Panc1 (cell line): ENCODE measurements around the gene PDCD1. TPM values are rescaled to one million over a fixed set of nuclear protein-coding genes. Genes with fewer than 3 reads are reported as not detected.
"Not testable (repeated sequence)": the region's sequence is repeated elsewhere in the genome, so short reads cannot be mapped to it uniquely, and the experiment has no call there.

Experiments
- ATAC-seq: fragments of 200-7000 bp; cut with Tn5 transposase; 2 replicates; pipeline ENCODE4 v1.9.1; 2020; ENCODE audit warnings: mild to moderate bottlenecking, moderate library complexity
- BruUV-seq: library from RNA; stranded (reverse); fragments of 400-500 nt; replicated peaks from 2 replicates; lab custom pipeline; 2021; lab: Mats Ljungman, UMichigan
- CTCF ChIA-PET: fragments of 300-600 bp; sonication (Branson Sonifier 250); formaldehyde crosslinking; loops from one replicate; lab custom pipeline; 2022; ENCODE audit warnings: antibody characterized with exemption; lab: Charles Lee
- POLR2A ChIA-PET: fragments of 300-600 bp; sonication (Branson Sonifier 250); formaldehyde crosslinking; loops from one replicate; lab custom pipeline; 2022; ENCODE audit warnings: antibody characterized with exemption; lab: Charles Lee
- DNase-seq: peaks from one replicate; pipeline ENCODE4 v3.0.0-alpha.2; 2010; ENCODE audit warnings: low read depth, low spot score
- H3K27ac ChIP-seq: 2 replicates; pipeline ENCODE4 v1.5.1; 2011; ENCODE audit warnings: mild to moderate bottlenecking, low read length, inconsistent platforms
- H3K27me3 ChIP-seq: fragments of 200-500 bp; sonication (Bioruptor generic); 2 replicates; pipeline ENCODE4 v1.6.0; 2014; ENCODE audit warnings: low read length, inconsistent platforms; ENCODE audit not compliant: control insufficient read depth, insufficient read depth
- H3K36me3 ChIP-seq: fragments of 200-500 bp; sonication (Bioruptor generic); 2 replicates; pipeline ENCODE4 v1.5.1; 2014; ENCODE audit warnings: inconsistent platforms, mild to moderate bottlenecking, low read length, moderate library complexity; ENCODE audit not compliant: control insufficient read depth, insufficient read depth
- H3K4me1 ChIP-seq: 2 replicates; pipeline ENCODE4 v1.5.1; 2011; ENCODE audit warnings: inconsistent platforms, mild to moderate bottlenecking, low read length, moderate library complexity; ENCODE audit not compliant: control insufficient read depth, insufficient read depth
- H3K4me3 ChIP-seq, 2 experiments: 2 replicates each; pipeline ENCODE4 v1.5.1; 2011 to 2012; ENCODE audit warnings: low read depth in 2 of 2, low read length in 2 of 2, mild to moderate bottlenecking in 2 of 2, inconsistent platforms in 1 of 2, moderate library complexity in 1 of 2
- H3K9me3 ChIP-seq: fragments of 200-500 bp; sonication (Bioruptor generic); 2 replicates; pipeline ENCODE4 v1.5.1; 2014; ENCODE audit warnings: low read depth, mild to moderate bottlenecking, inconsistent platforms, low read length, moderate library complexity; ENCODE audit not compliant: control insufficient read depth, insufficient read depth
- POLR2AphosphoS5 ChIP-seq: IDR thresholded peaks from 2 replicates; pipeline ENCODE4 v1.6.1; 2012; ENCODE audit warnings: mild to moderate bottlenecking, low read depth, low read length, moderate library complexity
- SIN3A ChIP-seq: IDR thresholded peaks from 2 replicates; pipeline ENCODE4 v1.6.1; 2012; ENCODE audit warnings: low read depth, mild to moderate bottlenecking, low read length, moderate library complexity, borderline replicate concordance; ENCODE audit not compliant: insufficient read depth
- TCF7L2 ChIP-seq: IDR thresholded peaks from 2 replicates; pipeline ENCODE4 v1.6.1; 2011; ENCODE audit warnings: mild to moderate bottlenecking, low read depth, low read length, inconsistent platforms
- in situ Hi-C: cut with HindIII; loops from 2 replicates; pipeline ENCODE4 v1.10.0; 2016; ENCODE audit warnings: low sequenced_read_pairs, low pct_unique_long_range_greater_than_20kb
- intact Hi-C: fragments of 100-400 bp; cut with micrococcal nuclease; formaldehyde crosslinking; loops from one replicate; pipeline ENCODE4 v1.10.0; 2022; ENCODE audit not compliant: unreplicated experiment
- total RNA-seq: library from RNA; stranded (reverse); gene quantifications from one replicate; pipeline ENCODE4 v1.2.1, GENCODE V29; 2021; ENCODE audit not compliant: unreplicated experiment
- TF ChIP-seq, protein P1 (sequence below): fragments of 450-650 bp; IDR thresholded peaks from 2 replicates; pipeline ENCODE4 v1.5.1; 2017; ENCODE audit warnings: mild to moderate bottlenecking
- TF ChIP-seq, protein P2 (sequence below), 2 experiments: IDR thresholded peaks; 2 replicates each; pipeline ENCODE4 v1.6.1; 2011 to 2012; ENCODE audit warnings: low read depth in 2 of 2, control low read depth in 1 of 2, low read length in 1 of 2, mild to moderate bottlenecking in 1 of 2, moderate library complexity in 1 of 2; ENCODE audit not compliant: insufficient read depth in 1 of 2

Gene PDCD1
- total RNA-seq, 1 experiment from 2014 or later: 0.15 TPM

DNA sequence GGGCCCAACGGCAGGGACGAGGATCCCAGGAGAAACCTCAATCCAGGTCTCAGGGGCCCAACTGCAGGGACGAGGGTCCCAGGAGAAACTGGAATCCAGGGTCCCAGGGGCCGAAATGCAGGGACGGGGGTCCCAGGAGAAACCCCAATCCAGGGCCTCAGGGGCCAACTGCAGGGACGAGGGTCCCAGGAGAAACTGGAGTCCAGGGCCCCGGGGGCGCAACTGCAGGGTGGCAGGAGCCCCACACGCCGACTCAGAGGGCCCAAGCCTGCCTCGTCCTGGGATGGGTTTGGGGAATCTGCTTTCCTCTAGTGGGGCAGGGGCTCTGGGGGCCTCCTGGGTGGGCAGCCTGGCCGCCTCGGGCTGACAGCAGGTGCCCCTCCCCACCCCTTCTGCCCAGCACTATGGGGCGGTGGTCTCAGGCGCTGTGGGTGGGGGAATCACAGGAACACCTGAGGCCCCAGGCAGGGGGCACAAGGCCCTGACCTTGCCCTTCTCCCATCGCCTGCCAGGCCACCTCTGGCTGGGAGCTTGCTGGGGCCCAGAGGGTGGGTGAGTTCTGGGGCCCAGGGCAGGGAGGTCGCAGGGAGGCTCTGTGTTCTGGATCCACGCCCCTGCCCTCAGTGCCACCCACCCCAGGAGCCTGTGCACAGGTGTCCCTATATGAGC lies 18.0 kb upstream of the PDCD1 start:
- TF ChIP-seq, protein P1, sequence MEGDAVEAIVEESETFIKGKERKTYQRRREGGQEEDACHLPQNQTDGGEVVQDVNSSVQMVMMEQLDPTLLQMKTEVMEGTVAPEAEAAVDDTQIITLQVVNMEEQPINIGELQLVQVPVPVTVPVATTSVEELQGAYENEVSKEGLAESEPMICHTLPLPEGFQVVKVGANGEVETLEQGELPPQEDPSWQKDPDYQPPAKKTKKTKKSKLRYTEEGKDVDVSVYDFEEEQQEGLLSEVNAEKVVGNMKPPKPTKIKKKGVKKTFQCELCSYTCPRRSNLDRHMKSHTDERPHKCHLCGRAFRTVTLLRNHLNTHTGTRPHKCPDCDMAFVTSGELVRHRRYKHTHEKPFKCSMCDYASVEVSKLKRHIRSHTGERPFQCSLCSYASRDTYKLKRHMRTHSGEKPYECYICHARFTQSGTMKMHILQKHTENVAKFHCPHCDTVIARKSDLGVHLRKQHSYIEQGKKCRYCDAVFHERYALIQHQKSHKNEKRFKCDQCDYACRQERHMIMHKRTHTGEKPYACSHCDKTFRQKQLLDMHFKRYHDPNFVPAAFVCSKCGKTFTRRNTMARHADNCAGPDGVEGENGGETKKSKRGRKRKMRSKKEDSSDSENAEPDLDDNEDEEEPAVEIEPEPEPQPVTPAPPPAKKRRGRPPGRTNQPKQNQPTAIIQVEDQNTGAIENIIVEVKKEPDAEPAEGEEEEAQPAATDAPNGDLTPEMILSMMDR: no peak
- TF ChIP-seq, protein P2, sequence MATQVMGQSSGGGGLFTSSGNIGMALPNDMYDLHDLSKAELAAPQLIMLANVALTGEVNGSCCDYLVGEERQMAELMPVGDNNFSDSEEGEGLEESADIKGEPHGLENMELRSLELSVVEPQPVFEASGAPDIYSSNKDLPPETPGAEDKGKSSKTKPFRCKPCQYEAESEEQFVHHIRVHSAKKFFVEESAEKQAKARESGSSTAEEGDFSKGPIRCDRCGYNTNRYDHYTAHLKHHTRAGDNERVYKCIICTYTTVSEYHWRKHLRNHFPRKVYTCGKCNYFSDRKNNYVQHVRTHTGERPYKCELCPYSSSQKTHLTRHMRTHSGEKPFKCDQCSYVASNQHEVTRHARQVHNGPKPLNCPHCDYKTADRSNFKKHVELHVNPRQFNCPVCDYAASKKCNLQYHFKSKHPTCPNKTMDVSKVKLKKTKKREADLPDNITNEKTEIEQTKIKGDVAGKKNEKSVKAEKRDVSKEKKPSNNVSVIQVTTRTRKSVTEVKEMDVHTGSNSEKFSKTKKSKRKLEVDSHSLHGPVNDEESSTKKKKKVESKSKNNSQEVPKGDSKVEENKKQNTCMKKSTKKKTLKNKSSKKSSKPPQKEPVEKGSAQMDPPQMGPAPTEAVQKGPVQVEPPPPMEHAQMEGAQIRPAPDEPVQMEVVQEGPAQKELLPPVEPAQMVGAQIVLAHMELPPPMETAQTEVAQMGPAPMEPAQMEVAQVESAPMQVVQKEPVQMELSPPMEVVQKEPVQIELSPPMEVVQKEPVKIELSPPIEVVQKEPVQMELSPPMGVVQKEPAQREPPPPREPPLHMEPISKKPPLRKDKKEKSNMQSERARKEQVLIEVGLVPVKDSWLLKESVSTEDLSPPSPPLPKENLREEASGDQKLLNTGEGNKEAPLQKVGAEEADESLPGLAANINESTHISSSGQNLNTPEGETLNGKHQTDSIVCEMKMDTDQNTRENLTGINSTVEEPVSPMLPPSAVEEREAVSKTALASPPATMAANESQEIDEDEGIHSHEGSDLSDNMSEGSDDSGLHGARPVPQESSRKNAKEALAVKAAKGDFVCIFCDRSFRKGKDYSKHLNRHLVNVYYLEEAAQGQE (IDR thresholded peaks at IDR 0.05; ENCODE audit: insufficient read depth in 1 of 2, low read depth in 2 of 2, low read length in 1 of 2): no peak
- TF ChIP-seq TCF7L2 (no peak), SIN3A (no peak), POLR2AphosphoS5 (no peak)
- H3K9me3 ChIP-seq: no peaks in the 10 kb centered on the region
- no peak overlapping the region for H3K27ac ChIP-seq
- peaks cover 7% of the 10 kb centered on the region; the same call in 1 of the 2 replicates for H3K4me1 ChIP-seq
- no peaks in the 10 kb centered on the region for H3K27me3 ChIP-seq
- ChIA-PET POLR2A (no interaction called here), CTCF (interaction anchor here (0.8 kb wide), 1 partner anchor 444 kb away, joined by 8 read pairs; no protein-coding TSS in a partner anchor)
- intact Hi-C loops: loop anchor here (10.0 kb wide), 1 partner anchor 142 kb away; the partner anchor contains the start of gene D2HGDH
- no TSS peak for BruUV-seq
- DNase-seq (no peak), ATAC-seq (0 out of 2 replicates have a peak, but pooled peaks have one; percentile 7)
- no peaks in the 10 kb centered on the region for H3K36me3 ChIP-seq
- in situ Hi-C loops: no loop called here
- H3K4me3 ChIP-seq: no peak overlapping the region

DNA sequence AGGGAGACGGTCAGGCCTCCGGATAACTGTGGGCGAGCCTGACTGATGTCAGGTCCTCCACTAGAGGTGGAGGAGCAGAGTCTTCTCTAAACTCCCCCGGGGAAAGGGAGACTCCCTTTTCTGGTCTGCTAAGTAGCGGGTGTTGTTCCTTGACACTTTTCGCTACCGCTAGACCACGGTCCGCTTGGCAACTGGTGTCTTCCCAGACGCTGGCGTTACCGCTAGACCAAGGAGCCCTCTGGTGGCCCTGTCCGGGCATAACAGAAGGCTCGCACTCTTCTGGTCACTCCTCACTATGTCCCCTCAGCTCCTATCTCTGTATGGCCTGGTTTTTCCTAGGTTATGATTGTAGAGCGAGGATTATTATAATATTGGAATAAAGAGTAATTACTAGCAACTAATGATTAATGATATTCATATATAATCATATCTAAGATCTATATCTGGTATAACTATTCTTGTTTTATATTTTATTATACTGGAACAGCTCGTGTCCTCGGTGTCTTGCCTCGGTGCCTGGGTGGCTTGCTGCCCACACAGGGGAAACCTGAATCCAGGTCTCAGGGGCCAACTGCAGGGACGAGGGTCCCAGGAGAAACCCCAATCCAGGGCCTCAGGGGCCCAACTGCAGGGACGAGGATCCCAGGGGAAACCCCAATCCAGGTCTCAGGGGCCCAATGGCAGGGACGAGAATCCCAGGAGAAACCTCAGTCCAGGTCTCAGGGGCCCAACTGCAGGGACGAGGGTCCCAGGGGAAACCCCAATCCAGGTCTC lies 17.2 kb upstream of the PDCD1 start:
- intact Hi-C loops: loop anchor here (10.0 kb wide), 1 partner anchor 141 kb away; the partner anchor contains the start of gene D2HGDH
- H3K27me3 ChIP-seq, H3K27ac ChIP-seq, BruUV-seq, POLR2A ChIA-PET, DNase-seq, H3K36me3 ChIP-seq, H3K9me3 ChIP-seq, ATAC-seq, H3K4me1 ChIP-seq, H3K4me3 ChIP-seq, in situ Hi-C loops: not testable (repeated sequence)
- CTCF ChIA-PET: interaction anchor here (0.6 to 0.8 kb wide), 2 partner anchors 168 to 443 kb away, joined by 4 to 8 read pairs; no protein-coding TSS in a partner anchor
- TF ChIP-seq, protein P1: peak; percentile 82
